Smooth muscle cell of the brain vasculature (primary cell): Measurements from ENCODE around the gene VMAC.
A peak's percentile ranks its signal among the peaks of the same experiment; 100 is the strongest.
"Not testable (repeated sequence)": the region's sequence is repeated elsewhere in the genome, so short reads cannot be mapped to it uniquely, and the experiment has no call there.

Experiments used
- DNase-seq: peaks from one replicate; pipeline ENCODE4 v3.0.0-alpha.2; 2012; ENCODE audit warnings: low read depth, low spot score

VMAC gene

GRCh38 chr19:5904352-5905113 lies at the start of gene VMAC:
TSS of gene VMAC (plus strand) at chr19:5904872. CDS start at chr19:5904891, 19 bp downstream.
- peak; percentile 100 for DNase-seq

GRCh38 chr19:5855151-5855550 lies 49.5 kb upstream of the VMAC start:
- DNase-seq = not testable (repeated sequence)

GRCh38 chr19:5857203-5858081 lies 47.2 kb upstream of the VMAC start:
- DNase-seq = no peak

GRCh38 chr19:5863030-5863665 lies 41.5 kb upstream of the VMAC start:
- no peak for DNase-seq

GRCh38 chr19:5864013-5864720 lies 40.5 kb upstream of the VMAC start:
- DNase-seq = no peak

- DNase-seq = no peak
Measured at GRCh38 chr19:5864725-5865486, 39.8 kb upstream of the VMAC start.

GRCh38 chr19:5865772-5866171 lies 38.9 kb upstream of the VMAC start:
- no peak for DNase-seq

- DNase-seq = no peak
Measured at GRCh38 chr19:5867201-5868136, 37.2 kb upstream of the VMAC start.

- no peak for DNase-seq
Measured at GRCh38 chr19:5870986-5871394, 33.7 kb upstream of the VMAC start.

GRCh38 chr19:5873617-5874199 lies 31.0 kb upstream of the VMAC start:
- no peak for DNase-seq

- DNase-seq = not testable (repeated sequence)
Measured at GRCh38 chr19:5874496-5874895, 30.2 kb upstream of the VMAC start.

GRCh38 chr19:5877427-5877826 lies 27.2 kb upstream of the VMAC start:
- DNase-seq = no peak

GRCh38 chr19:5877882-5878281 lies 26.8 kb upstream of the VMAC start:
- DNase-seq = no peak

- no peak for DNase-seq
Measured at GRCh38 chr19:5880196-5880595, 24.5 kb upstream of the VMAC start.

- peak; percentile 47 for DNase-seq
Measured at GRCh38 chr19:5880604-5881078, 24.0 kb upstream of the VMAC start.

GRCh38 chr19:5881543-5882299 lies 23.0 kb upstream of the VMAC start:
- DNase-seq = no peak

- DNase-seq = no peak
Measured at GRCh38 chr19:5882421-5882968, 22.2 kb upstream of the VMAC start.
